Right kidney (tissue), 1 donor: ENCODE data around the gene WDR90.

Experiments
- DNase-seq: peaks from one replicate; pipeline ENCODE4 v3.0.0-alpha.2; 2016

The WDR90 gene

GRCh38 chr16:625977-626765, 23.0 kb upstream of the WDR90 start:
- no peak for DNase-seq

GRCh38 chr16:626787-627453, 22.2 kb upstream of the WDR90 start:
- DNase-seq = no peak

DNA sequence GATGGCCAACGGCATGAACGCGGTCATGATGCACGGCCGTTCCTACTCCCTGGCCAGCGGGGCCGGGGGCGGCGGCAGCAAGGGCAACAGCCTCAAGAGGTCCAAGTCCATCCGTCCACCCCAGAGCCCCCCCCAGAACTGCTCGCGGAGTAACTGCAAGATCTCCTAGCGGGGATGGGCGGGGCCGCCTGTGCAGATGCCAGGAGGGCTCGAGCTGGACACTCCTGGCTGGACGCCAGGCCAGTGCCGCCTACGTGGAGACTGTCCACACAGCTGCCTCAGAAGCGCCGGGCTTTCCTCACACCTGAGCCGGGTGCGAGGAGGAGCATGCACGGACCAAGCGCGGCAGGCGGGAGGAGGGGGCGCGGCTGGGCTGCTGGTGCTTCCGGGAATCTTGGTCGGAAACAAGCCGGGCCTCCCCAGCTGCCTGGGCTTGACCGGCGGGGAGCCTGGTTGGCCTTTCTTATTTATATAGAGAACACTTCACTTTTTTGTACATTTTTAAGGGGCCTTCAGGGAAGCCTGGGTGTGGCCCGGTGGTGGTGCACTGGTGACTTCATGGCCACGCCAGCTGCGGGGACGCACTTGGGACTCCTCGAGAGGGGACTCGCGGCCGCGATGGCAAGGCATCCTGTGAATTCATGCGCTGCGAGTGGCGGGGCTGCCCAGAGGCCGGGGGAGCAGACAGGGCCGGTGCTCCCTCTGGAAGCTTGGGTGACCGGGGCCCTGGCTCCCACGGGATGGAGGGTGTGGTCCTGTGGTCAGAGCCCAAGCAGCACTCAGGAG, 21.5 kb upstream of the WDR90 start:
- DNase-seq = no peak

GRCh38 chr16:628321-629061, 20.7 kb upstream of the WDR90 start:
- DNase-seq = no peak

DNA sequence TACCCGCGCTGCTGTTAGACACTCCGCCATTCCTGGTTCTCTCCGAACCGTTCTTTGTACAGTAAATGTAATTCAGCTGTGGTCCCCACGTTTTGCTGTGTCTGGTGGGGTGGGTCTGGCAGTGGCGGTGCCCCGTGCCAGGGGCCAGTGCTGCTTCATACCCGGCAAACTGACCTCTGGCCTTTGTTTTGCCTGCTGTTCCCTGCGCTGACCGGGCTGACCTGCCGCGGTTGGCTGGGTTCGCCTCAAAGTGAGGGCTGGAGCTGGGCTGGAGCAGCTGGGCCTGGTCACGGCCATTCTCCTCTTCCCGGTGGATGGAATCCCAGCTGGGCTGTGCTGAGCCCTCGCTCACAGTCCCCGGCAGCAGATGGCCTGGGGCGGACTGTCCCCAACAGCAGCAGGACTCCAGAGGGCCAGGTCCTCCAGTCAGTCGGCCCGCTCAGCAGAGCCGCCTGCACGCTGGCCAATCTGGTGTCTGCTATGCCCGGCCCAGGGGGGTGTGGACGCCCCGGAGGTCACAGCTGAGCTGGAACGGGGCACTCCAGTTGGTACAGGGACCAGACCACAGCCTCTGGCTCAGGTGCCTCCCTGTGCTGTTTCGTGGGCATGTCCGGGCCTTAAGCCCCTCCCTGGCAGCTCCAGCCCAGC, 19.9 kb upstream of the WDR90 start:
- DNase-seq = peak; percentile 65

DNA sequence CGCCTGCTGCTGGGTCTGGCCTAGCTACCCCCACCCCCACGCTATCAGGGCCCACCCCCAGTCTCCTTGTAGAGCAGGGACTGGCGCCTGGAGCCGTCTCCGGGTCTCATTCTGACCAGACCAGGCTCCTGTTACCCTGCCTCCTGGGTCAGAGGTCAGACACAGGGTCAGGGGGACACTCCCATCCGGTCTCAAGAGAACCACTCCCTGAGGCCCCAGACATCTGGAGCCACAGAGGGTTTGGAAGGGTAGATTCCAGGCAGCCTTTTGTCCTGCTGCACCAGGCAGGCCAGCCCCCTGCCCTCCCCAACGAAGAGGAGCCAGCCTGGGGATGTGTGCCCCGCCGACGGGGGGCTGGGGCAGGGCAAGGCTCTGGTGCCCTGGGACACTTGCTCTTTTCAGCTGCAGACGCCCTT, 19.3 kb upstream of the WDR90 start:
- no peak for DNase-seq

DNA sequence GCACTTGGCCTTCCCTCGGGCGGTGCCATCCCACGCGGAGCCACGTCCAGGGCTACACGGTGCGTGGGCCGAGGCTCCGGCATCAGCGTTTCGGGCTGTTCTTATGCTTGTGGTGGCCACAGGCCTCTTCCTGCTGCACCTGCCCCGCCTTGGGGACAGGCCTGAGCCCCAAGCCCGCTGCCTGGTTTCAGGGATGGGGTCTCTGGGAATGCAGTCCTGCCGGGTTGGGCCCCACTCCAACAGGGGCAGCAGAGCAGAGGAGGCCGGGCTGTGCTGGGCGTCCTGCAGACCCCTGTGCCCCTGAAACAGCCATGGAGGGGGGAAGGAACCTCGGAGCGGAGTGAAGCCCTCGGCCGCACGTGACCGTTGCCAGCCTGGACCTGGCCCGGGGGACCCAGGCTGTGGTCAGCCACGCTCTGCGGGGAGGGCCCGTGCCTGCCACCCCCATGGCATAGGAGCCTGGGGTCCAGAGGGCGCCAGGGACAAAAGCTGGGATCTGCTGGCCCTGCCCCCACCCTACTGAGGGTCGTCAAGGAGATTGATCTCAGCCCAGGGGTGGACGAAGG, 18.8 kb upstream of the WDR90 start:
- peak; percentile 66 for DNase-seq

DNA sequence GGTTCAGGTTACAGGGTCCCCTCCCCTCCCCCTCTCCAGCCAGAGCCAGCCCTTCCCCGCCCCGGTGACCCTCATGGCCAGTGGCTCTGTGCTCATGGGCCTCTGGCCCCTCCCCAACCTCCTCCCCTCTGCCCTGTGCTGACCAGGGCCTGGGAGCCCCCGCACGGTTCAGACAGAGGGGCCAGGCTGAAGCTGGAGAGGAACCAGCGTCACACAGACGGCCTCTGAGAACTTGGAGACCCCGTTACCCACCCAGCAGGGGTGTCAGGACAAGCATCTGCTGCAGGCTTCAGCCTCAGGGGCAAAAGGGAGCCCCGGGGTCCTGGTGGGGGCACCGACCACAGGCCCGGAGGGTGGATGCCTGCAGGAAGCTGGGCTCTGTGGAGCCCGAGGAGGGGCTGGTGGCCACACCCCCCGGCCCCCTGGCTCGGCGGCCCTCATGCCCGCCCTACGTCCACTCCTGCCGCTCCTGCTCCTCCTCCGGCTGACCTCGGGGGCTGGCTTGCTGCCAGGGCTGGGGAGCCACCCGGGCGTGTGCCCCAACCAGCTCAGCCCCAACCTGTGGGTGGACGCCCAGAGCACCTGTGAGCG, 18.3 kb upstream of the WDR90 start, which contains the start of gene WFIKKN1:
TSS of gene WFIKKN1 (plus strand) at position 171 of the 591 bp plus-strand sequence. CDS start at position 440, 269 bp downstream.
- peak; percentile 70 for DNase-seq

DNA sequence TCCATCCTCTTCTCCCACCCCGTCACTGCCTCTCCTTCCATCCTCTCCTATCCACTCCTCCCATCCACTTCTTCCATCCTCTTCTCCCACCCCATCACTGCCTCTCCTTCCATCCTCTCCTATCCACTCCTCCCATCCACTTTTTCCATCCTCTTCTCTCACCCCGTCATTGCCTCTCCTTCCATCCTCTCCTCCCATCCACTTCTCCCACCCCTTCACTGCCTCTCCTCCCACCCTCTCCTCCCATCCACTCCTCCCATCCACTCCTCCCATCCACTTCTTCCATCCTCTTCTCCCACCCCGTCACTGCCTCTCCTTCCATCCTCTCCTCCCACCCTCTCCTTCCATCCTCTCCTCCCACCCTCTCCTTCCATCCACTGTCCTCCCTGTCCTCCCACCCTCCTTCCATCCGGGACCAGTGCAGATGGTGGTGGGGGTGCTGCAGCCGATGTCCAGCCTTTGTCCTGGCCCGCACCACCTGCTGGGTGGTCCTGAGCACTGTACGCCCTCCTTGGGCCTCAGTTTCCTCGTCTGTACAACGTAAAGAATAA, 17.3 kb upstream of the WDR90 start:
- DNase-seq = no peak

- no peak for DNase-seq
These were observed 16.5 kb upstream of the WDR90 start for GRCh38 chr16:632486-633335.

GRCh38 chr16:633336-634050, 15.7 kb upstream of the WDR90 start:
- no peak for DNase-seq

DNA sequence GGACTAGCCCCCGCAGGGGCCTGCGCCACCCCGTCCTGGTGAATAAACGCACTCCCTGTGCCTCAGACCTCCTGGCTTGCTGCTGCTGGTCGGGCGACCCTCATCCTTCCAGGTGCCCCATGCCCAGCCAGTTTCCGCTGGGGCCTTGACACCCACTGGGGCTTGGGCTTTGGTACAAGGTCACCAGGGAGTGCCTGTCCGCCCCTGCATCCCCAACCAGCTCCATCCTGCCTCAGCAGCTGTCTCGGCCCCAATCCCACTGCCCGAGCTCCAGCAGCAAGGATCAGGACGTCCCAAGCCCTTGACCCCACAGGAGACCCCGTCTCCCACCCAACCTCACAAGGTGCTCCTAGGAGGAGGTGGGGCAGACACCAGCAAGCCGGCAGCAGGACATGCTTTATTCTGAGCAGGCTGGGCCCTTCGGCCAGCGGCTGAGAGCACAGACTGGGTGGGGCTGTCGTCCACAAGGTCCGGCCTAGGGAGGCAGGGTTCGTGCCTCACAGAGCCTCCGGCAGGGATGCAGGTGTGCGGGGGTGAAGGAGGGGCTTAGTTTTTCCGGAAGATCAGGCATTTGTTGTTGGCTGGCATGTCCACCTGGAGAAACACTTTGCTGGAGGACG, 15.0 kb upstream of the WDR90 start:
- no peak for DNase-seq

GRCh38 chr16:634996-635395, 14.2 kb upstream of the WDR90 start:
- no peak for DNase-seq

DNA sequence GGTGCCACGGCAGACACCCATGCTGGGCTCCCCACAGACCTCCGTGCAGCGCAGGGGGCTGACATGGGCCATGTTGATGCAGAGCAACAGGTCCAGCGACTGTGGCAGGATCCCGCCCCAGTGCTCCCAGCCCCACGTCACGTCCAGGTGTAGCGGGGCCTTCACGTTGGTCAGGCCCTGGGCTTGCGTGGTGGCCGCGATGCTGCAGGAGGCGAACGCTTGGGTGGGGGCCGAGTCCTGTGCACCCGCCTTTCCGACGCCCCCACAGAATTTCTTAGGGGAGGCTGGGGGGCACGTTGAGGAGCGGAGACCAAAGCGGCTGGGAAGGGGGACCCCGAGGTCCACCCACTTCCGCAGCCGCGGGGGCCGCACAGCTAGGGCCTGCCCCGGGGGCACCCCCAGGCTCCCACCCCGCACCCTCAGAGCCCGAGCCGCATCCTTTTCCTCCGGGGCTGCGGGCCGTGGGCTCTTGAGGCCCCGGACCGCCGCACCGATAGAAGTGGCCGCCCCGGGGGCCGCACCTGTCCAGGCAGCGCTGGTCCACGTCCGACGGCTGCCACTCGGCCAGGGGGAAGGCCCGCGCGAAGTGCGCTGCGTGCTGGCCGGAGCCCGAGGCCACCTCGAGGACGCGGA, 13.5 kb upstream of the WDR90 start:
- no peak for DNase-seq

DNA sequence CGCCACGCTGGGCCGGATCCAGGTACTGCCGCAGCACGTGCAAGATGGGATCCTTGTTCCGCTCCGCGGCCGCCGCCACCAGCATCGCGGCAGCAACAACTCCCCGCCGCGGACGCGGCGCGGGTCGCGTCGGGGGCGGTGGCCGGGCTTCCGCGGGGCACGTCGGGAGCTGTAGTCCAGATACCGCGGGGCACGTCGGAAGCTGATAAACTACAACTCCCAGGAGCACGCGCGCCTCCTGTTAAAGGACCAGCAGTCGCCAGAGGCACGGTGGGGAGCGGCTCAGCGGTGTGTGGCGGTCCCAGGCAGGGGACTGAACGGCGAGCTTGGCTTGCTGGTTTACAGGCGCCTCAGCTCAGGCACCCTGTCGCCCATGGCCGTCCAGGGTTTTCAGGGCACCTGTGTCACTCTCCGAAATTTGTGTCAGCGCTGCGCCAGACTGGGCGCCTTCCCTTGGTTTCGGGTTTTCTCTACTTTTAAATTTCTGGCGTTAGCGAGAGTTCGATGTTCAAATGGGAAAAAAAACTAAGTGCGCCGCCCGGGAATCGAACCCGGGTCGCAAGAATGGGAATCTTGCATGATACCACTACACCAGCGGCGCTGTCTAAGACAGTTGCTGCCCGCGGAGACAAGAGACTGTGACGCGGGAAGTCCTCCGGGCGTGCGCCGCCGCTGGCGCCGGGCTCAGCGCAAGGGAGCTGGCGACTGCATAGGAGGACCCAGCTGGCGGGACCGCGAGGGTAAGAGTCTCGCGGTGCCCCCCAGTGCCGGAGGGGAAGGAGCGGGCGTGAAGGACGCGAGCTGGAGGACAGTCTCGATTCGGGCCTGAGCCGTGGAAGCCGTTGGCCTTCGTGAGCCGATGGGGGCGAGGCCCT, 12.7 kb upstream of the WDR90 start, which contains the start of gene METTL26:
TSS of gene METTL26 (minus strand) at position 100 of the 875 bp plus-strand sequence. CDS start at position 85, 15 bp downstream.
- DNase-seq = peak; percentile 98

DNA sequence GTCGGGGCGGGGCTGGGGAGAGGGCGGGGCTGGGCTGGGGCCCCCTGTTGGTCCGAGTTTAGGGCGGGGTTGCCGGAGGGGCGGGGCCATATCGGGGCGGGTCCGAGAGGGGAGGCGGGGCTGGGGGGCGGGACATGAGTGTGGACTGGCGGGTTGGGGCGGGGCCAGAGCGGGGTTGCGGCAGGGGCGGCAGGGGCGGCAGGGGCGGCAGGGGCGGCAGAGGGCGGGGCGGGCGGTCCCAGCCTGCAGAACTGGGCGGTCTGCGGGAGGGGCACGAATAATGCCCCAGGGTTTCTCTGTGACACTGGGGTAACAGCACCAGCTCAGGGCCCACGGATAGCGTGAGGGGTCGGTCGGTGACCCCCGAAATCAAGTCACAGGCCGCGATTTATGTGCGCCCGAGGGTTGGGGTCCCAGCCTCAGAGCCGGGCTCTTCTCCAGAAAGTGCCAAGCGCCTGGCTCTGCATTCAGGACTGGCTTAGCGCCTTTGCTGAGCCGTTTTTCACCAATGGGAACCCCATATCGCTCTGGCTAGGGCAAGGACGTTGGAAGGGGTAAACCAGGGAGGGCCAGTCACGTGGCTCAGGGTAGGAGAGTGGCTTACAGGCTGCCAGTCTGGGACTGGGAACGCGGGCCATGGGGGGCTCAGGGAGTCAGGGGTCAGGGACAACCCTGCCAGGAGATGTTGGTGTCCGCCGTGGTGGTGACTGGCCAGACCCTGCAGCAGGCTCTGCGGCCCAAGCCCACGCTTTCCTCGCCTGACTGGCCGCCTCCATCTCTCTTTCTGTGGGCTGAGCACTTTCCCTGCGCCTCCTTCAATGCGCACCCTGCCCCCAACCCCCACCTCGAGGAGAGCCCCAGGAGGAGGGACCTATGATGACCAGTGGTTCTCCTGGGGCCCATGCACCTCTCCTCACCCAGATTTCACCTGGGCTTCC, 11.8 kb upstream of the WDR90 start:
- peak; percentile 68 for DNase-seq
